Endothelial cell of umbilical vein (primary cell): ENCODE results near the gene LOXL1. TPM values are rescaled to one million over a fixed set of nuclear protein-coding genes. Genes with fewer than 3 reads are reported as not detected.

ENCODE experiments used
- BruUV-seq: library from RNA; stranded (reverse); fragments of 400-500 nt; replicated peaks from 2 replicates; lab custom pipeline; 2021; lab: Mats Ljungman, UMichigan
- CTCF ChIA-PET: fragments of 300-600, 350-600 bp; sonication (Branson Sonifier 250); formaldehyde crosslinking; loops from one replicate; lab custom pipeline; 2021; ENCODE audit warnings: antibody characterized with exemption, inconsistent platforms; lab: Charles Lee
- POLR2A ChIA-PET: fragments of 300-600, 350-600 bp; sonication (Branson Sonifier 250); formaldehyde crosslinking; loops from one replicate; lab custom pipeline; 2021; ENCODE audit warnings: antibody characterized with exemption, inconsistent platforms; lab: Charles Lee
- DNase-seq: peaks from one replicate; pipeline ENCODE4 v3.0.0-alpha.2; 2011; ENCODE audit warnings: low read depth, low spot score
- FAIRE-seq: peaks from 2 replicates; lab custom pipeline; 2011; peaks lifted over from hg19 to GRCh38; lab: Jason Lieb, UNC
- H2AFZ ChIP-seq: 2 replicates; pipeline ENCODE4 v1.6.0; 2012; ENCODE audit warnings: low read depth, low read length, control low read depth, inconsistent platforms
- H3K27ac ChIP-seq: 2 replicates; pipeline ENCODE4 v1.5.1; 2011; ENCODE audit warnings: low read depth, mild to moderate bottlenecking, control low read depth, low read length, moderate library complexity; ENCODE audit not compliant: insufficient read depth
- H3K27me3 ChIP-seq, 2 experiments: 2 replicates each; pipeline versions ENCODE4 v1.6.0 to v1.6.1; 2011; ENCODE audit warnings: low read length in 2 of 2, mixed read lengths in 1 of 2; ENCODE audit not compliant: control insufficient read depth in 2 of 2, insufficient read depth in 2 of 2
- H3K36me3 ChIP-seq, 2 experiments: 2 replicates in 1 of 2; 3 replicates in 1 of 2; pipeline ENCODE4 v1.5.1; 2011; ENCODE audit warnings: low read length in 2 of 2, mild to moderate bottlenecking in 1 of 2, moderate library complexity in 1 of 2; ENCODE audit not compliant: control insufficient read depth in 2 of 2, insufficient read depth in 2 of 2; ENCODE audit errors: extremely low read depth in 1 of 2
- H3K4me1 ChIP-seq: 3 replicates; pipeline ENCODE4 v1.5.1; 2011; ENCODE audit warnings: mild to moderate bottlenecking, low read length; ENCODE audit not compliant: control insufficient read depth, insufficient read depth; ENCODE audit errors: extremely low read depth
- H3K4me2 ChIP-seq: 2 replicates; pipeline ENCODE4 v1.6.1; 2011; ENCODE audit warnings: low read length, control low read depth, mixed read lengths; ENCODE audit not compliant: insufficient read depth
- H3K4me3 ChIP-seq, 3 experiments: fragments of 200-600 bp in 1 of 3; sonication (generic), shearing (Covaris generic) in 1 of 3; replicated peaks in 1 of 3; 2 replicates each; pipeline ENCODE4 v1.5.1; 2011 to 2016; ENCODE audit warnings: control low read depth in 3 of 3, low read length in 3 of 3, mild to moderate bottlenecking in 2 of 3, inconsistent platforms in 1 of 3, low read depth in 1 of 3, moderate library complexity in 1 of 3; ENCODE audit not compliant: insufficient read depth in 1 of 3
- H3K79me2 ChIP-seq: 2 replicates; pipeline ENCODE4 v1.6.0; 2012; ENCODE audit warnings: low read length, inconsistent platforms; ENCODE audit not compliant: control insufficient read depth, insufficient read depth
- H3K9ac ChIP-seq: replicated peaks from 2 replicates; pipeline ENCODE3; 2011; ENCODE audit warnings: low read length, control low read depth; ENCODE audit not compliant: insufficient read depth; ENCODE audit errors: extremely low read depth
- H3K9me1 ChIP-seq: replicated peaks from 3 replicates; pipeline ENCODE4 v1.6.0; 2011; ENCODE audit warnings: mild to moderate bottlenecking, low read length; ENCODE audit not compliant: control insufficient read depth, insufficient read depth; ENCODE audit errors: extremely low read depth
- H3K9me3 ChIP-seq: replicated peaks from 2 replicates; pipeline ENCODE4 v1.5.1; 2012; ENCODE audit warnings: low read length, inconsistent platforms; ENCODE audit not compliant: control insufficient read depth, insufficient read depth
- H4K20me1 ChIP-seq: replicated peaks from 2 replicates; pipeline ENCODE3; 2011; ENCODE audit warnings: mild to moderate bottlenecking, low read length; ENCODE audit not compliant: control insufficient read depth, insufficient read depth; ENCODE audit errors: extremely low read depth
- EZH2 ChIP-seq: IDR thresholded peaks from 2 replicates; pipeline ENCODE4 v1.6.1; 2012; ENCODE audit warnings: borderline replicate concordance, low read depth, mild to moderate bottlenecking, moderate library complexity, low read length, inconsistent platforms; ENCODE audit not compliant: severe bottlenecking
- FOS ChIP-seq: IDR thresholded peaks from 2 replicates; pipeline ENCODE4 v1.6.1; 2011; ENCODE audit warnings: mild to moderate bottlenecking, low read length, moderate library complexity, borderline replicate concordance; ENCODE audit not compliant: insufficient read depth
- GATA2 ChIP-seq: IDR thresholded peaks from 2 replicates; pipeline ENCODE4 v1.7.0; 2011; ENCODE audit warnings: low read depth, mild to moderate bottlenecking, moderate library complexity, mixed read lengths, low read length; ENCODE audit not compliant: insufficient read length, insufficient read depth
- JUN ChIP-seq: IDR thresholded peaks from 2 replicates; pipeline ENCODE4 v1.6.1; 2011; ENCODE audit warnings: borderline replicate concordance, low read depth; ENCODE audit not compliant: insufficient read length, insufficient read depth
- MYC ChIP-seq: IDR thresholded peaks from one replicate; pipeline ENCODE4 v1.6.1; 2011; ENCODE audit warnings: mild to moderate bottlenecking, low read depth, low read length
- POLR2A ChIP-seq: IDR thresholded peaks from 2 replicates; pipeline ENCODE4 v1.6.1; 2012; ENCODE audit warnings: low read depth, mild to moderate bottlenecking, control low read depth, low read length
- POLR2AphosphoS5 ChIP-seq: IDR thresholded peaks from 2 replicates; pipeline ENCODE4 v1.6.1; 2012; ENCODE audit warnings: low read depth, mild to moderate bottlenecking, control low read depth, low read length, moderate library complexity; ENCODE audit not compliant: insufficient read depth
- dilution Hi-C: fragments of 300-500 bp; cut with MboI; formaldehyde crosslinking; loops from one replicate; pipeline ENCODE4 v1.15.0; 2019; ENCODE audit warnings: low sequenced_read_pairs; ENCODE audit not compliant: extremely low pct_ligation_motif_present
- intact Hi-C: fragments of 100-400 bp; cut with micrococcal nuclease; formaldehyde crosslinking; loops from one replicate; pipeline ENCODE4 v1.10.0; 2022
- polyA plus RNA-seq, 4 experiments: library from polyadenylated mRNA; depleted of rRNA in 3 of 4; stranded (reverse) in 3 of 4; unstranded in 1 of 4; fragments of >200 nt; gene quantifications; 2 replicates each; pipeline versions ENCODE4 v1.2.1 to v1.2.3, GENCODE V29; 2011 to 2012; ENCODE audit warnings: missing spikeins in 1 of 4
- total RNA-seq: library from RNA; stranded (reverse); gene quantifications from 2 replicates; pipeline ENCODE4 v1.2.3, GENCODE V29; 2021
- TF ChIP-seq, protein P1 (sequence below), 2 donors: IDR thresholded peaks; 1 replicate in 1 of 2; 2 replicates in 1 of 2; pipeline ENCODE4 v1.5.1; 2011; ENCODE audit warnings: low read length in 2 of 2, mild to moderate bottlenecking in 2 of 2, moderate library complexity in 2 of 2, control low read depth in 1 of 2, inconsistent platforms in 1 of 2, low read depth in 1 of 2; ENCODE audit not compliant: insufficient read depth in 1 of 2; ENCODE audit errors: extremely low read depth in 1 of 2
- TF ChIP-seq, protein P2 (sequence below): IDR thresholded peaks from 2 replicates; pipeline ENCODE4 v1.6.1; 2011; ENCODE audit not compliant: insufficient read depth, insufficient read length

Gene LOXL1
- total and polyA plus RNA-seq, 2 donors (not counting 3 experiments of a cell fraction or from before 2014, with no cell fraction given) = 5.2 to 14.4 TPM

DNA sequence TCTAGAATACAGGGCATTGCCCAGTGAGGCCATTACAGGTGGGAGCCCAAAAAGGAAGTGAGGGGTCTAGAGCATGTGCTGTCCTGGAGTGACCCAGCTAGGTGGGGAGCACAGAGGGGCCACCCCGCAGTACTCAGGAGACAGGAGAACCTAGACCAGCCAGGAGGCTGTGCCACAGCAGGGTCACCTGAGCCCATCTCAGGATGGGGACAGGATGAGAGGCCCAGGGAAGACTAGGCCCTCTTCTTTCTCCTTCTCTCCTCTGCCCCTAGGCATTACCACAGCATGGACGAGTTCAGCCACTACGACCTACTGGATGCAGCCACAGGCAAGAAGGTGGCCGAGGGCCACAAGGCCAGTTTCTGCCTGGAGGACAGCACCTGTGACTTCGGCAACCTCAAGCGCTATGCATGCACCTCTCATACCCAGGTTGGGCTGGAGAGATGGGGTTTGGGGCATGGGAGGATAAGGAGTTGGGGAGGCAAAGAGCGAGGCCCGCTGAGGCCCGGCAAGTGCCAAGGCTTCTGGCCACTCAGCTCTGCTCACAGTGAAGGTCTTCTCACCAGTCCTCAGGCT lies 20.6 kb downstream of the LOXL1 start:
- H3K9ac ChIP-seq = no peak overlapping the region
- POLR2A ChIA-PET = no interaction called here
- CTCF ChIA-PET = interaction anchor here (1.8 kb wide), 1 partner anchor 11 kb away, joined by 4 read pairs; no protein-coding TSS in a partner anchor
- no peak overlapping the region for H3K4me2 ChIP-seq
- no peak for TF ChIP-seq EZH2
- no peaks in the 10 kb centered on the region for H3K79me2 ChIP-seq
- H3K4me3 ChIP-seq = no peak overlapping the region
- BruUV-seq = no TSS peak
- H4K20me1 ChIP-seq = no peaks in the 10 kb centered on the region
- no peak overlapping the region for H2AFZ ChIP-seq
- H3K9me3 ChIP-seq = no peaks in the 10 kb centered on the region
- no peaks in the 10 kb centered on the region for H3K9me1 ChIP-seq
- dilution Hi-C loops = no loop called here
- no peak for FAIRE-seq
- no peaks in the 10 kb centered on the region for H3K36me3 ChIP-seq
- DNase-seq = no peak
- peaks cover 7% of the 10 kb centered on the region for H3K4me1 ChIP-seq
- intact Hi-C loops = no loop called here
- no peaks in the 10 kb centered on the region for H3K27me3 ChIP-seq
- no peak overlapping the region for H3K27ac ChIP-seq

DNA sequence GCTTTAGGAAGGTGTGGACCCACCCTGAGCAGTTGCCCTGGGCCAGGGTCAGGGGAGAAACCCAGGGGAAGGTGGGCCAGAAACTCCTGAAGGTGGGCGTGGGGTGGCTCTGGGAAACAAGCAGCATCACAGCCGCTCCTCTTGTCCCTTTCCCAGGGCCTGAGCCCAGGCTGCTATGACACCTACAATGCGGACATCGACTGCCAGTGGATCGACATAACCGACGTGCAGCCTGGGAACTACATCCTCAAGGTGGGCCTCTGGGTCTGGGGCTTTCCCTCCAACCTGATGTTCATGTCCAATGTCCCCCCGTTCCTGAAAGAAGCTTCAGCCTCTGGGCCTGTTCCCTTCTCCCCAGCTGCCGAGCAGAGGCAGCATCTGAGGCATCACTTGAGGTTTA lies 21.4 kb downstream of the LOXL1 start:
- Histone ChIP-seq H3K4me2 (no peak overlapping the region), H3K4me3 (no peak overlapping the region), H3K36me3 (no peaks in the 10 kb centered on the region), H3K9me1 (no peaks in the 10 kb centered on the region), H2AFZ (no peak overlapping the region), H3K9me3 (no peaks in the 10 kb centered on the region), H3K27ac (no peak overlapping the region), H3K79me2 (no peaks in the 10 kb centered on the region), H4K20me1 (no peaks in the 10 kb centered on the region), H3K9ac (no peak overlapping the region), H3K4me1 (peaks cover 7% of the 10 kb centered on the region), H3K27me3 (no peaks in the 10 kb centered on the region)
- DNase-seq (no peak), FAIRE-seq (no peak)
- intact Hi-C loops (no loop called here), dilution Hi-C loops (no loop called here)
- BruUV-seq = no TSS peak
- POLR2A ChIA-PET = no interaction called here
- TF ChIP-seq FOS = no peak
- TF ChIP-seq EZH2 = no peak
- no peak for TF ChIP-seq MYC
- no peak for TF ChIP-seq JUN
- TF ChIP-seq, protein P1, sequence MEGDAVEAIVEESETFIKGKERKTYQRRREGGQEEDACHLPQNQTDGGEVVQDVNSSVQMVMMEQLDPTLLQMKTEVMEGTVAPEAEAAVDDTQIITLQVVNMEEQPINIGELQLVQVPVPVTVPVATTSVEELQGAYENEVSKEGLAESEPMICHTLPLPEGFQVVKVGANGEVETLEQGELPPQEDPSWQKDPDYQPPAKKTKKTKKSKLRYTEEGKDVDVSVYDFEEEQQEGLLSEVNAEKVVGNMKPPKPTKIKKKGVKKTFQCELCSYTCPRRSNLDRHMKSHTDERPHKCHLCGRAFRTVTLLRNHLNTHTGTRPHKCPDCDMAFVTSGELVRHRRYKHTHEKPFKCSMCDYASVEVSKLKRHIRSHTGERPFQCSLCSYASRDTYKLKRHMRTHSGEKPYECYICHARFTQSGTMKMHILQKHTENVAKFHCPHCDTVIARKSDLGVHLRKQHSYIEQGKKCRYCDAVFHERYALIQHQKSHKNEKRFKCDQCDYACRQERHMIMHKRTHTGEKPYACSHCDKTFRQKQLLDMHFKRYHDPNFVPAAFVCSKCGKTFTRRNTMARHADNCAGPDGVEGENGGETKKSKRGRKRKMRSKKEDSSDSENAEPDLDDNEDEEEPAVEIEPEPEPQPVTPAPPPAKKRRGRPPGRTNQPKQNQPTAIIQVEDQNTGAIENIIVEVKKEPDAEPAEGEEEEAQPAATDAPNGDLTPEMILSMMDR (IDR thresholded peaks at IDR 0.05; ENCODE audit: extremely low read depth in 1 of 2, insufficient read depth in 1 of 2, low read depth in 1 of 2, low read length in 2 of 2) = no peak
- TF ChIP-seq, protein P2, sequence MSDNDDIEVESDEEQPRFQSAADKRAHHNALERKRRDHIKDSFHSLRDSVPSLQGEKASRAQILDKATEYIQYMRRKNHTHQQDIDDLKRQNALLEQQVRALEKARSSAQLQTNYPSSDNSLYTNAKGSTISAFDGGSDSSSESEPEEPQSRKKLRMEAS = no peak
- no peak for TF ChIP-seq GATA2
- no peak for TF ChIP-seq POLR2A
- no peak for TF ChIP-seq POLR2AphosphoS5
- CTCF ChIA-PET = interaction anchor here (1.6 to 4.6 kb wide), 2 partner anchors 25 to 374 kb away, joined by 5 to 55 read pairs; no protein-coding TSS in a partner anchor
